Stimulated activated naive B cell treated with anti-CD40 and anti-IgM and Interleukin-4, amounts not matched to agents 10 μg/mL and 1 μg/mL and 100 μg/mL, for 72 hours (primary cell): ENCODE measurements around the gene TSHZ2.
"Not testable (repeated sequence)": the region's sequence is repeated elsewhere in the genome, so short reads cannot be mapped to it uniquely, and the experiment has no call there.

Experiments
- ATAC-seq, 2 donors: fragments of 150-1000 bp; cut with Tn5 transposase; replicated peaks; 2 replicates each; pipeline ENCODE4 v1.10.0; 2021; ENCODE audit warnings: moderate library complexity in 1 of 2
- DNase-seq: peaks from one replicate; pipeline ENCODE4 v3.0.0; 2021
- H3K27ac Mint-ChIP-seq: one replicate; pipeline ENCODE4 v1.8.0; 2022; ENCODE audit warnings: mild to moderate bottlenecking, mixed read lengths
- H3K27me3 Mint-ChIP-seq, 2 donors: one replicate each; pipeline ENCODE4 v1.8.0; 2022; ENCODE audit warnings: mixed read lengths in 2 of 2
- H3K36me3 Mint-ChIP-seq, 2 donors: one replicate each; pipeline ENCODE4 v1.8.0; 2022; ENCODE audit warnings: mixed read lengths in 2 of 2, mild to moderate bottlenecking in 1 of 2
- H3K4me1 Mint-ChIP-seq, 2 donors: one replicate each; pipeline ENCODE4 v1.8.0; 2022; ENCODE audit warnings: mixed read lengths in 2 of 2, mild to moderate bottlenecking in 1 of 2
- H3K4me3 Mint-ChIP-seq, 2 donors: one replicate each; pipeline ENCODE4 v1.8.0; 2022; ENCODE audit warnings: mild to moderate bottlenecking in 2 of 2, mixed read lengths in 2 of 2, moderate library complexity in 1 of 2
- H3K9me3 Mint-ChIP-seq, 2 donors: one replicate each; pipeline ENCODE4 v1.8.0; 2022; ENCODE audit warnings: mixed read lengths in 2 of 2, mild to moderate bottlenecking in 1 of 2

TSHZ2 gene

DNA sequence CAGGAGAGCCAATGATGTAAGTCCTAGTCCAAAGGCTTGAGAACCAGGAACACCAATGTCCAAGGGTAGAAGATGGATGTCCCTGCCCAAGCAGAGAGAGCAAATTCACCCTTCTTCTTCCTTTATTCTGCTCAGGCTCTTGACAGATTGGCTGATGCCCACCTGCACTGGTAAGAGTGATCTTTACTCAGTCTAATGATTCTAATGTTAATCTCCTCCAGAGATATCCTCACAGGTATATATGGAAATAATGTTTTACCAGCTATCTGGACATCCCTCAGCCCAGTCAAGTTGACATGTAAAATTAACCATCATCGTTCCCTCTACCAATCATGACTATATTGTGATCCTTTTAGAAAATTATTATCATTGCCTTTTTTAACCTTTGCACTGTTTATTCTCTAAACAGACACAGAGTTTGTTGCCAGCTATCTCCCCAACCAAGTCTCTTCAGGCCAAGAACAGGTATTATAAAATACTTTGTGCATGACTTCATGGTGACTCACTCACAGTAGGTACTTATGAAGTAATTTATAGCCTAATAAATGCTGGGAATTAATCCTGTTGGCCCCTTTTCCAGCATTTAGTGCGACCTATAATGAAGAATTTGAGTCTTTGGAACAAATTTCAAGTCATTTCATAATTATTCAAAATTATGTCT is 26.2 kb upstream of the TSHZ2 start:
- Mint-ChIP-seq H3K27me3 (peaks cover 0 to 7% of the 10 kb centered on the region in 2 donors), H3K27ac (no peak overlapping the region), H3K9me3 (no peaks in the 10 kb centered on the region), H3K4me3 (no peak overlapping the region), H3K4me1 (no peaks in the 10 kb centered on the region), H3K36me3 (no peaks in the 10 kb centered on the region)
- no peak for ATAC-seq
- no peak for DNase-seq

DNA sequence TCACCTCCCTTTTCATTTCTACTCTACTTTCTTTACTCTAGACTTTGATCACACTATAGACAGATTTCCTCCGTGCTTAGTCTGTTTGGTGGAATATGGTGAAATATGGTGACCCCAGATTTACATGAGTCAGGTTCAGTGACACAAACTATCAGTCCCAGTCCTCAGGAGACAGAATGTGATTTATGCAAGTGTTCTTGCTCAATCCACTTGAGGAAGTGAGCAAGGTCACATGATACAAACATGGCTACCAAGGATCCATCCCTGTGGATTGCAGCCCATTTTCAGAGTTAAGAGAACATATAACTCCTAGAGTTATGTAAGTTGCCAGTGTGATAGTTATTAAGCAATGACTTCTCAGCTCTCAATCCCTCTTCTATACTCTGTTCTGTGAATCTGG is 23.7 kb upstream of the TSHZ2 start:
- ATAC-seq (no peak), DNase-seq (no peak)
- H3K36me3 Mint-ChIP-seq: no peaks in the 10 kb centered on the region
- no peak overlapping the region for H3K27ac Mint-ChIP-seq
- peaks cover 0 to 1% of the 10 kb centered on the region in 2 donors for H3K9me3 Mint-ChIP-seq
- no peaks in the 10 kb centered on the region for H3K4me1 Mint-ChIP-seq
- H3K4me3 Mint-ChIP-seq: no peak overlapping the region
- peaks cover 0 to 4% of the 10 kb centered on the region in 2 donors for H3K27me3 Mint-ChIP-seq

DNA sequence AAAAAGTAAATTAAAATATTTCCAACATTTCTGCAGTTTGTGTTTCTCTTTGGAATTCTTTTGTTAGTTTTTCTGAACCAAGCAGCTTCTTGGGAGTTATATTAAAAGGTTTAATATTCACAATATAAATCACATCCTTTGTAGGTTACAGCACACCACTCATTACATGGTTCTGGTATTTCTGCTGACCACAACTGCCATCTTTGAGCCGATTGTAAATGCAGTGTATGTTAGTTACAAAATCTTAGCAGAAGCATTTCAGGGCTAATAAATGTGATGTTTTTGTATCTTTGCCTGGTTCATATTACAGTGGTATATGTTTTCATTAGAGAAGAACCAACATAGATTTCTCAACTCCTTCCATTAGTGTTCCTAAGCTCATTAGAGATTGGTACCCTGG is 19.1 kb upstream of the TSHZ2 start:
- DNase-seq (no peak), ATAC-seq (no peak)
- Mint-ChIP-seq H3K27ac (no peak overlapping the region), H3K36me3 (no peaks in the 10 kb centered on the region), H3K4me3 (no peak overlapping the region), H3K9me3 (peaks cover 0 to 1% of the 10 kb centered on the region in 2 donors), H3K27me3 (peaks cover 0 to 8% of the 10 kb centered on the region in 2 donors), H3K4me1 (no peaks in the 10 kb centered on the region)

DNA sequence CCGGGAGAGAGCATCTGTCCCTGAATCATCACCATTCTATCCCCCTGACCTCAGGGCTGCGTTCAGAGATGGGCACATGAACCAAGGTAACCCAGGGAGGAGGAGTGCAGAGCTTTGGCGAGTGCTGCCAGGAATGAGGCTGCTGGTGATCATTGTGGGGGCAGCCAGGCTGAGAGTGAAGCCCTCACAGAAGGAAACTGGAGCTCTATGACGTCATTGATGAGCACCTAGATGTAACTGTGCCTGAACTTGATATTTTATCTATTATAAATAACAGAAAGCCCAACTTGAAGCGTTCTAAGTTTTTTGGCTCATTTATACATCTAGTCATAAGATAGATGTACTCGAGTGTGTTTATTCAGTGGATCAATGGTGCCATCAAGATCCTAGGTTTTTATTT is 17.3 kb upstream of the TSHZ2 start:
- Mint-ChIP-seq H3K27ac (no peak overlapping the region), H3K27me3 (peaks cover 0 to 8% of the 10 kb centered on the region in 2 donors), H3K4me3 (no peak overlapping the region), H3K36me3 (no peaks in the 10 kb centered on the region), H3K9me3 (peaks cover 0 to 1% of the 10 kb centered on the region in 2 donors), H3K4me1 (no peaks in the 10 kb centered on the region)
- ATAC-seq (no peak), DNase-seq (no peak)

DNA sequence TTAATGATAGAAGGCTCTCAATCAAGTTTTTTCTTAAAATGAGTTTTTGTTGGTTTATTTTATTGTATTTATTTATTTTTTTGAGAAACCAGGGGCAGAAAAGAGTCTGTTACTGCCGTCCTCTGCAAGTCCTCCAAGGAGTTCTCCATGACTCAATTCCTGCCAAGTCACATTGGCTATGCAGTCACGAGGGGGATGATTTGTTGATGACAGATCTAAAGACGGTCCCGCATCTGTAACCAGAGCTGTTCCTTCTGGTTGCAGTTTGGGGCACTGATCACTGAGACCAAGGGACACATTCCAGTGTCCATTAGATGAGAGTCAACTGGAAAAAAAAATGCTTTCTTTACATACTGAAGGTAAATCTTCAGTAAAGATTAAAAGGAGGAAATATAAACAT is 13.9 kb upstream of the TSHZ2 start:
- Mint-ChIP-seq H3K9me3 (no peaks in the 10 kb centered on the region), H3K4me1 (no peaks in the 10 kb centered on the region), H3K36me3 (no peaks in the 10 kb centered on the region), H3K27me3 (peaks cover 0 to 13% of the 10 kb centered on the region in 2 donors), H3K4me3 (no peak overlapping the region), H3K27ac (no peak overlapping the region)
- DNase-seq (no peak), ATAC-seq (no peak)

DNA sequence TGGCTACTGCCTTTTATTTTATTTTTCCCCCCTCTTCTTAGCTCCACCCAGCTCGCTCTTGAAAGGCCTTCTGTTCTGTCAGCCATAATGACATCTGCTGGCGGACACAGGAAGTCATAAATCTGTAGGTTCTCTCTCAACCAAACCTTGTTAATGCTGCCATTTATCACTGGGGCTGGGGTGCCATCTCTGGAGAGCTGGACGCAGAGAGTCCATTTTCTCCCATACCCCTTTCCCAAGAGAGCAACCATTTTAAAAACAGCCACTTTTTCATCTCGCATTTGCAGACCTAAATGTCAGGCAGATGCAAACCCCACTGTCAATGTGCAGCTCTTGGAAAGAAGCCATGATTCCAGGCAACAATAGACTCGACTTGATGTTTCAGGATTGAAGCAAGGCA is 13.0 kb upstream of the TSHZ2 start:
- H3K9me3 Mint-ChIP-seq: no peaks in the 10 kb centered on the region
- H3K36me3 Mint-ChIP-seq: no peaks in the 10 kb centered on the region
- H3K4me3 Mint-ChIP-seq: no peak overlapping the region
- DNase-seq: no peak
- H3K27ac Mint-ChIP-seq: no peak overlapping the region
- no peak for ATAC-seq
- H3K27me3 Mint-ChIP-seq: peaks cover 6 to 19% of the 10 kb centered on the region in 2 donors
- no peaks in the 10 kb centered on the region for H3K4me1 Mint-ChIP-seq

DNA sequence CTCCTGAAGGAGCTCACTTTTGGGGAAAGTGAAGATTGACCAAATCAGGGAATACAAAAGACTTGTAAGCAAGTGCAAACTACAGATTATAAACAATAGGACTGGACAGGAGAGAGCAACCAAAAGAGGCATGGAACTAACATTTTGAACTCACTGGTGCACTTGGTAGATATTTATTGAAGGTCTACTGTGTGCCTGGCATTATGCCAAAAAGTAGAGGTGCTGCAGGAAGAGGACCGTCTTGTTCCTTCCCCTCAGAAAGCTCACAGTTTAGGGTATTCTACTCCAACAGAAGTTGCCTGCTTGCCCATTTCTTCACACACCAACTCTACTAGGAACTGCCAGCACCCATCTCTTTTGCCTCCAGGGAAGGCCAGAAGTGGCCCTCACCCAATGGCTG is 10.0 kb upstream of the TSHZ2 start:
- ATAC-seq: no peak
- DNase-seq: no peak
- Mint-ChIP-seq H3K27ac (no peak overlapping the region), H3K4me3 (no peak overlapping the region), H3K9me3 (peaks cover 0 to 3% of the 10 kb centered on the region in 2 donors), H3K4me1 (no peaks in the 10 kb centered on the region), H3K36me3 (no peaks in the 10 kb centered on the region), H3K27me3 (peaks cover 10 to 20% of the 10 kb centered on the region in 2 donors)

DNA sequence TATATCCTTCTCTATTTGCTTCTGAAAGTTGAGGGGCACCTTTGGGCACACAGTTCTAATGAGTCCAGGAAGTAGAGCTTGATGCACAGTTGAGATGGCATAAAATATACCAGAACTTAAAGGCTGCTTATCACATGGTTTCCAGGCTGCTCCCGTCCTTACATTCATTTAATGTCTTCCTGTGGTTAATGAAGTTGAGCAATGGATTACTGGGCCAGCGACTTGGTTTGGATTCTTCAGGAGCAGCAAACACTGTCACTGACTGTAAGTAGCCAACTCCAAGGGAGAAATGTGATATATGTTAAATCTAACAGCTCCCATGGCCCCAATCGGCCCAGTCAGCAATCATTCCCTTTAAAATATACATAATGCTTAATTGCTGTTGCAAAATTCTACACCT is 9.0 kb upstream of the TSHZ2 start:
- H3K4me1 Mint-ChIP-seq: no peaks in the 10 kb centered on the region
- no peak overlapping the region for H3K27ac Mint-ChIP-seq
- peaks cover 12 to 23% of the 10 kb centered on the region in 2 donors for H3K27me3 Mint-ChIP-seq
- peaks cover 0 to 3% of the 10 kb centered on the region in 2 donors for H3K9me3 Mint-ChIP-seq
- no peak overlapping the region for H3K4me3 Mint-ChIP-seq
- no peaks in the 10 kb centered on the region for H3K36me3 Mint-ChIP-seq
- ATAC-seq: no peak
- DNase-seq: no peak

DNA sequence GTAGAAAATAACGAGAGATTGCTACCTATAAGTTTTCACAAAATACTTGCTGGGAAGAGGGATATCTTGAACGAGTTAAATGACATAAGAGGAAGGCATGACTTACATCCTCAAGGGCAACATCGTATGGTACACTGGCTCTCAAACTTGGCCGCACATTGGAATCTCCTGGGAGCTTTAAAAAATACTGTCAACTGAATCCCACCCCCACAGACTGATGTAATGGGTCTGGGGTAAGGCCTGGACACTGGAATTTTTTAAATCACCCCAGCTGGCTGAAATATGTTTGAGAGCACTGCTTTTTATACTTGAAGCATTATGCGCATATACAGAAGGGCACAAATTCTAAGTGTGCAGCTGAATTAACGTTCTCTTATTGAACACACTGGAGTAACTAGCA is 8.0 kb upstream of the TSHZ2 start:
- DNase-seq (no peak), ATAC-seq (no peak)
- Mint-ChIP-seq H3K27ac (peak overlapping the region; percentile 15), H3K9me3 (peaks cover 0 to 3% of the 10 kb centered on the region in 2 donors), H3K4me1 (no peaks in the 10 kb centered on the region), H3K27me3 (peaks cover 13 to 28% of the 10 kb centered on the region in 2 donors), H3K36me3 (no peaks in the 10 kb centered on the region), H3K4me3 (no peak overlapping the region)

DNA sequence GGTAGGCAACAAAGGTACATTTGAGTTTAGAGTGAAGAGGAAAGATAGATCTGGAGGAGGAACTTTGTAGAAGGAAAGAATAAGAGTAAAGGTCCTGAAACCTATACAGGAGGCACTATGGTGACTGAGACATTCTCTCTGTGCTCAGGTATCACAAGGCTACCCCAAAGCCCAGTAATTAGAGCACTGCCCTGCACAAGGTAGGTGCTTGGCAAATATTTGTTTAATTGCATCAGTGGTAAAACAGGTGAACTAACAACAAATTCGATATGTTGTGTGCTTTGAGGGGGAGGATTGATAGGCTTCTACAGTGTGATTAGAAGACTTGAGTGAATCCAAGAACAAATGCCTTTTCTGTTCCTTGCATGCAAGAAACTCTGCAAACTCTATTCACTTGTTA is 6.8 kb upstream of the TSHZ2 start:
- no peaks in the 10 kb centered on the region for H3K36me3 Mint-ChIP-seq
- H3K4me1 Mint-ChIP-seq: no peaks in the 10 kb centered on the region
- no peak for ATAC-seq
- peaks cover 0 to 3% of the 10 kb centered on the region in 2 donors for H3K9me3 Mint-ChIP-seq
- no peak overlapping the region for H3K27ac Mint-ChIP-seq
- no peak overlapping the region for H3K4me3 Mint-ChIP-seq
- H3K27me3 Mint-ChIP-seq: peaks cover 18 to 40% of the 10 kb centered on the region in 2 donors
- DNase-seq: no peak

DNA sequence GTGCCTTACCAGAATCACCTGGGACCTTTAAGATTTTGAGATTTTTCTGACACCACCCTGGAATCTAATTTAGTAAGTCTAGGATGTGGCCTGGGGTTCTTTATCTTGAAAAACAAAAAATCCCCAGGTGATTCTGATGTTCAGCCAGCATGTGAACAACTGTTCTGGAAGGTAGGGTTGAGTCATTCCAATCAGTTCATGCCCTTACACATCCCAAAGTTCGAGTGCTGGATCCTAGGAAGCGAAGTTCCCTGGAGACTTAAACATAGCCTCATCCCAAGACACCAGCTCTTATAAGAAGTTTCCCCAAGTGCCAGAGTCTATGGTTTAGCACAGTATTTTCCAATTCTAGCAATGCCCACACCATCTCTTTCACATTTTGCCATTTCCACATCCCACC is 6.3 kb upstream of the TSHZ2 start:
- no peaks in the 10 kb centered on the region for H3K36me3 Mint-ChIP-seq
- no peak for ATAC-seq

DNA sequence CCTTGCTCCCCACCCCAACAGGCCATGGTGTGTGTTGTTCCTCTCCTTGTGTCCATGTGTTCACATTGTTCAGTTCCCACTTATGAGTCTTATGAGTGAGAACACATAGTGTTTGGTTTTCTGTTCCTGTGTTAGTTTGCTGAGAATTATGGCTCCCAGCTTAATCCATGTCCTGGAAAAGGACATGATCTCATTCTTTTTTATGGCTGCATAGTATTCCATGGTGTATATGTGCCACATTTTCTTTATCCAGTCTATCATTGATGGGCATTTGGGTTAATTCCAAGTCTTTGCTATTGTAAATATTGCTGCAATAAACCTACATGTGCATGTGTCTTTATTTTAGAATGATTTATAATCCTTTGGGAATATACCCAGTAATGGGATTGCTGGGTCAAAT is 5.6 kb upstream of the TSHZ2 start:
- DNase-seq, H3K27ac Mint-ChIP-seq, H3K9me3 Mint-ChIP-seq, H3K4me1 Mint-ChIP-seq, ATAC-seq, H3K36me3 Mint-ChIP-seq, H3K4me3 Mint-ChIP-seq: not testable (repeated sequence)
- peaks cover 29 to 52% of the 10 kb centered on the region in 2 donors for H3K27me3 Mint-ChIP-seq

More for the DNA sequence above, 6.3 kb upstream of the TSHZ2 start:
- peaks cover 0 to 3% of the 10 kb centered on the region in 2 donors for H3K9me3 Mint-ChIP-seq
- peaks cover 22 to 44% of the 10 kb centered on the region in 2 donors for H3K27me3 Mint-ChIP-seq
- no peaks in the 10 kb centered on the region for H3K4me1 Mint-ChIP-seq
- H3K4me3 Mint-ChIP-seq: no peak overlapping the region
- DNase-seq: no peak
- H3K27ac Mint-ChIP-seq: no peak overlapping the region

DNA sequence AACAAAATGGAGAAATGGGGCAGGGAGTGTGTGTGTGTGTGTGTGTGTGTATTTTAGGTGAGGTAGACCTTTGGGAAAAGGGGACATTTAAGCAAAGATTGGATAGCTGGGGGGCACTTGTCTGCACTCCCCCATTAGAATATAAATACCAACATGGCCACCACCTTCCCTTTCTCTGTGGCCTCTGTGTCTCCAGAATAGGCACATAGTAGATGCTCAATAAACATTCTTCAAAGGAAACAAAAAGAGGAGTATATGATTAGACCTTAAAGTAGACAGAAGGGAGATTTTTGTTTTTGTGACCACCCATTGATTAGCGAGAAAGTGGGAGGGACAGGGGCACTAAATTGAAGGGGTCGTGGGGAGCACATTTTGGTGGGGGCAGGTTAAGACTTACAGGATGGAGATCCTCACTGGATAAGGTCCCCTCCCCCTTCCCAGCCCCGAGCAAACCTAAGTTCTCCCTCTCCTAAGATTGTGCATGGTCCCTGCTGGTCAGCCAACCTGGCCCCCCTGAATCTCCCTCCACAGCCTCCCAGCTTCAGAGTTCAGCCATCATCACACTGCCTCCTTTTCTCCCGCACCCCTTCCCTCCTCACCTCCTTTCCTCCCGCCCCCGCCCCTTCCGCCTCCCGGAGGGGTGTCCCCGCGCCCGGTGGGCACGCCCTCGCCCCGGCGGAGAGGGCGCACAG is 514 bp upstream of the TSHZ2 start:
- no peak for DNase-seq
- peaks cover 0 to 3% of the 10 kb centered on the region in 2 donors for H3K36me3 Mint-ChIP-seq
- H3K27me3 Mint-ChIP-seq: peaks cover 54 to 77% of the 10 kb centered on the region in 2 donors
- H3K4me3 Mint-ChIP-seq: peak overlapping the region; percentile 31 to 56
- no peak for ATAC-seq
- H3K9me3 Mint-ChIP-seq: peaks cover 0 to 2% of the 10 kb centered on the region in 2 donors
- peaks cover 9 to 25% of the 10 kb centered on the region in 2 donors for H3K4me1 Mint-ChIP-seq
- no peak overlapping the region for H3K27ac Mint-ChIP-seq

DNA sequence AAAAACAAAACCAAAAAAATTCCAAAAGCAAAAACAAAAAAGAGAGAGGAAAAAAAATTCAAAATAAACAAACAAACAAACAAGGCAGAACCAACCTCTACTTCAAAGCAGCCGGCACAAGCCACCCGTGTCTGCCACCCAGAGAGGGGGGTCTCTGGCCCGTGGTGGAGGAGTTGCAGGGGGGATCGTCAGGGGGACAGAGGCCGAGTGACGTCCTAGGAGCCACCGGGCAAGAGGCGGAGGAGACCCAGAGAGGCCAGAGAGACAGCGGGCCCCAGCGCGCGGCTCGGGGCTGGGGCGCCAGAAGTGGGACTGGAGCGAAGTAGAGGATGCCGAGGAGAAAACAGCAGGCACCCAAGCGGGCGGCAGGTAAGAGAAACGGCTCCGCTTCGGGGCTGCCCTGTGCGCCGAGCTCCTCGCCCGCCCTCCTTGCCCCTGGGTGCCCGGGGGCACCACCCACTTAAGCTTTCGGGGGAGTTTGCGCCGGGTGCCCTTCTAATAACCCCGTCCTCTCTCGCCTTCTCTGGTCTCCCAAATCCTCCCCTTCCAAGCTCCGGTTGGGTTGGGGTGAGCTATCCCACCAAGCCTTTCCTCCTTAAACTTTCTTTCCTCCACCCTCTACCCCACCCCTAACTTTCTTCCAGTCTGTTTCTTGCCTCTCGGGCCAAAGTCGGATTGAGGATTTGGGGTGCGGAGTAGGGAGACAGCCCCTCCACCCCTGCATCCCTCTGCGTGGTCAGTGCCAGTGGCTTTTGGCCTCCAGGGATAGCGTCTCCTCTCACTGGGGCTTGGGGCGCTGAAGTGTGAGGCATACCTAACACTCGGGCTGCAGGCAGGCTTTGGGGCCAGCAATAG is 1.0 kb downstream of the TSHZ2 start:
- peak; percentile 38 for ATAC-seq
- peaks cover 59 to 84% of the 10 kb centered on the region in 2 donors for H3K27me3 Mint-ChIP-seq
- H3K27ac Mint-ChIP-seq: peak overlapping the region; percentile 21
- peak overlapping the region; percentile 66 to 91 for H3K4me3 Mint-ChIP-seq
- H3K9me3 Mint-ChIP-seq: peaks cover 0 to 2% of the 10 kb centered on the region in 2 donors
- peaks cover 9 to 25% of the 10 kb centered on the region in 2 donors for H3K4me1 Mint-ChIP-seq
- peaks cover 0 to 3% of the 10 kb centered on the region in 2 donors for H3K36me3 Mint-ChIP-seq
- no peak for DNase-seq
